Spleen (tissue), 11 donors: ENCODE measurements around the gene CCDC188. TPM values are rescaled to one million over a fixed set of nuclear protein-coding genes. Genes with fewer than 3 reads are reported as not detected.

Experiments
- DNase-seq: peaks from one replicate; pipeline ENCODE4 v3.0.0-alpha.2; 2020
- H3K27ac ChIP-seq, 8 donors: fragments of 200-600 bp; sonication (generic) in 7 of 8; 1 replicate in 4 of 8; 2 replicates in 4 of 8; pipeline versions ENCODE4 v1.5.0 to v1.8.0; 2016 to 2021; ENCODE audit warnings: inconsistent platforms in 4 of 8, mild to moderate bottlenecking in 4 of 8, moderate library complexity in 1 of 8
- H3K27me3 ChIP-seq, 7 donors: fragments of 200-600 bp; sonication (generic) in 6 of 7; replicated peaks in 1 of 7; 1 replicate in 4 of 7; 2 replicates in 3 of 7; pipeline versions ENCODE4 v1.5.0 to v1.8.0; 2016 to 2021; ENCODE audit warnings: inconsistent platforms in 3 of 7, mild to moderate bottlenecking in 1 of 7
- H3K36me3 ChIP-seq, 6 donors: fragments of 200-600 bp; sonication (generic) in 5 of 6; 1 replicate in 4 of 6; 2 replicates in 2 of 6; pipeline versions ENCODE4 v1.5.0 to v1.8.0; 2016 to 2021; ENCODE audit warnings: inconsistent platforms in 2 of 6
- H3K4me1 ChIP-seq, 6 donors: fragments of 200-600 bp; sonication (generic) in 5 of 6; 1 replicate in 3 of 6; 2 replicates in 3 of 6; pipeline versions ENCODE4 v1.5.0 to v1.8.0; 2016 to 2021; ENCODE audit warnings: inconsistent platforms in 3 of 6
- H3K4me3 ChIP-seq, 8 donors: fragments of 200-600 bp; sonication (generic) in 7 of 8; 1 replicate in 4 of 8; 2 replicates in 4 of 8; pipeline versions ENCODE4 v1.5.0 to v1.8.0; 2016 to 2021; ENCODE audit warnings: inconsistent platforms in 4 of 8, mild to moderate bottlenecking in 4 of 8, moderate library complexity in 2 of 8
- H3K9me3 ChIP-seq, 8 donors: fragments of 200-600 bp; sonication (generic) in 7 of 8; 1 replicate in 4 of 8; 2 replicates in 4 of 8; pipeline versions ENCODE4 v1.5.0 to v1.8.0; 2016 to 2021; ENCODE audit warnings: inconsistent platforms in 4 of 8
- POLR2A ChIP-seq, 3 donors: fragments of 450-650 bp; IDR thresholded peaks; one replicate each; pipeline ENCODE4 v1.5.1; 2017; ENCODE audit warnings: antibody characterized with exemption in 3 of 3, mild to moderate bottlenecking in 1 of 3
- POLR2AphosphoS5 ChIP-seq, 3 donors: sonication (generic); formaldehyde crosslinking; IDR thresholded peaks; one replicate each; pipeline ENCODE4 v1.5.1; 2017; ENCODE audit warnings: antibody characterized with exemption in 3 of 3
- WGBS, 5 donors: extraction: QIAGEN DNeasy Blood & Tissue Kit in 3 of 5; methylation state at CpG; one replicate each; pipeline versions ENCODE4 v1.1.5 to v1.1.7; 2013 to 2018; 5-methylcytosine and 5-hydroxymethylcytosine counted together
- intact Hi-C: fragments of 100-400 bp; cut with DNase I; formaldehyde crosslinking; loops from one replicate; pipeline ENCODE4 v1.15.0; 2023; ENCODE audit warnings: low total_unique reads
- polyA plus RNA-seq, 3 donors: library from polyadenylated mRNA; stranded (reverse); fragments of 200-250 nt; gene quantifications; one replicate each; pipeline ENCODE4 v1.2.1, GENCODE V29; 2013
- total RNA-seq, 7 donors: library from RNA; depleted of rRNA in 3 of 7; stranded (reverse); fragments of >200 nt in 3 of 7; fragmentation: NEBNext Ultra II Directional in 4 of 7; extraction: Animal tissue kit (Norgen Biotek cat#: 25700) in 4 of 7; gene quantifications; one replicate each; pipeline versions ENCODE4 v1.1.0 to v1.2.1, GENCODE V29; 2016 to 2021
- TF ChIP-seq, protein P1 (sequence below), 11 experiments: fragments of 200-600 bp in 7 of 11; fragments of 450-650 bp in 4 of 11; sonication (generic) in 4 of 11; IDR thresholded peaks in 8 of 11; conservative IDR thresholded peaks in 3 of 11; 1 replicate in 7 of 11; 2 replicates in 4 of 11; pipeline versions ENCODE4 v1.4.0 to v1.8.0; 2016 to 2021; ENCODE audit warnings: antibody characterized with exemption in 11 of 11, inconsistent platforms in 4 of 11, mild to moderate bottlenecking in 1 of 11
- donor health status: healthy with polysubstance abuse.
- donor health status: DM: no; HTN: no; CAD: no; lungs with moderate emphysema.
- donor health status: DM: no; HTN: no; CAD: no.
- donor health status: Bipolar disorder and iron deficiency.
- donor health status: healthy.
- donor health status: DM: no; HTN: no; CAD: no.
- donor health status: DM: yes; HTN: yes; CAD: no.

CCDC188 gene
- total and polyA plus RNA-seq, 10 donors: 0.29 to 7.6 (median 1.8) TPM; not detected in 1

DNA sequence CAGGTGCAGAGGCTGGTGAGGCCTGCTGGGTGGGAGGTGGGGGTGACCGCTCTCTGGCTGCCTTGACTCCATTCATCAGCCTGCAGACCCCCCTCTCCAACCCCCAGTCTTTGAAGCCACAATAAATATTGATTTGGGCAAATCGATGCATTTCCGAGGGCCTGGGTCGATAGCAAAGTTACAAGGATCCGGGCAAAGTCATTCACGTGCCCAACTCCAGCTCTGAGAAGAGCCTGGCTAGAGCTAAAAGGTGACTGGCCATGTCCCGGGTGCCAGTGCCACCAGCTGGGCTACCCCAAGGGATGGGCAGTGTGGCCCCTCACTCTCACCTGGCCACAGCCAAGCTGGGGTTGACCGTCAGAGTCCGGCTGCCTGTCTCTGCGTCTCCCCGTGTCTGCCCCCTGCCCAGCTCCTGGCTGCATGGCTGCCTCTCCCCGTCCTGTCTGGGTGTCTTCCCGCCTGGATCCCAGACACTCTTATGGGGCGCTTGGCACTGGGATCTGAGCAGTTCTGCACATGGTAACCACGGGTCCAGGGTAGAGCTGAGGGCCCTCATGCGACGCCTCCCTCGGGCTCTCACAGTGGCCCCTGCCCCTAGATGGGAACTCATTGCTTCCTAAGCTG, 46.7 kb upstream of the CCDC188 start:
- TF ChIP-seq POLR2A (IDR thresholded peaks at IDR 0.05) (no peak), POLR2AphosphoS5 (IDR thresholded peaks at IDR 0.05) (no peak)
- TF ChIP-seq, protein P1, sequence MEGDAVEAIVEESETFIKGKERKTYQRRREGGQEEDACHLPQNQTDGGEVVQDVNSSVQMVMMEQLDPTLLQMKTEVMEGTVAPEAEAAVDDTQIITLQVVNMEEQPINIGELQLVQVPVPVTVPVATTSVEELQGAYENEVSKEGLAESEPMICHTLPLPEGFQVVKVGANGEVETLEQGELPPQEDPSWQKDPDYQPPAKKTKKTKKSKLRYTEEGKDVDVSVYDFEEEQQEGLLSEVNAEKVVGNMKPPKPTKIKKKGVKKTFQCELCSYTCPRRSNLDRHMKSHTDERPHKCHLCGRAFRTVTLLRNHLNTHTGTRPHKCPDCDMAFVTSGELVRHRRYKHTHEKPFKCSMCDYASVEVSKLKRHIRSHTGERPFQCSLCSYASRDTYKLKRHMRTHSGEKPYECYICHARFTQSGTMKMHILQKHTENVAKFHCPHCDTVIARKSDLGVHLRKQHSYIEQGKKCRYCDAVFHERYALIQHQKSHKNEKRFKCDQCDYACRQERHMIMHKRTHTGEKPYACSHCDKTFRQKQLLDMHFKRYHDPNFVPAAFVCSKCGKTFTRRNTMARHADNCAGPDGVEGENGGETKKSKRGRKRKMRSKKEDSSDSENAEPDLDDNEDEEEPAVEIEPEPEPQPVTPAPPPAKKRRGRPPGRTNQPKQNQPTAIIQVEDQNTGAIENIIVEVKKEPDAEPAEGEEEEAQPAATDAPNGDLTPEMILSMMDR (IDR thresholded peaks at IDR 0.05 in 8 of 11, conservative IDR thresholded peaks at IDR 0.05 in 3 of 11): no peak
- no peak for DNase-seq
- Histone ChIP-seq H3K36me3 (no peaks in the 10 kb centered on the region), H3K4me1 (peaks cover 0 to 10% (median 7%) of the 10 kb centered on the region in 6 donors), H3K27ac (no peak overlapping the region), H3K4me3 (no peak overlapping the region), H3K9me3 (no peaks in the 10 kb centered on the region), H3K27me3 (no peaks in the 10 kb centered on the region)
- 82 to 94% (median 85%) methylated on average over 18 of the region's 18 CpGs for WGBS, 5 donors
- intact Hi-C loops: no loop called here

DNA sequence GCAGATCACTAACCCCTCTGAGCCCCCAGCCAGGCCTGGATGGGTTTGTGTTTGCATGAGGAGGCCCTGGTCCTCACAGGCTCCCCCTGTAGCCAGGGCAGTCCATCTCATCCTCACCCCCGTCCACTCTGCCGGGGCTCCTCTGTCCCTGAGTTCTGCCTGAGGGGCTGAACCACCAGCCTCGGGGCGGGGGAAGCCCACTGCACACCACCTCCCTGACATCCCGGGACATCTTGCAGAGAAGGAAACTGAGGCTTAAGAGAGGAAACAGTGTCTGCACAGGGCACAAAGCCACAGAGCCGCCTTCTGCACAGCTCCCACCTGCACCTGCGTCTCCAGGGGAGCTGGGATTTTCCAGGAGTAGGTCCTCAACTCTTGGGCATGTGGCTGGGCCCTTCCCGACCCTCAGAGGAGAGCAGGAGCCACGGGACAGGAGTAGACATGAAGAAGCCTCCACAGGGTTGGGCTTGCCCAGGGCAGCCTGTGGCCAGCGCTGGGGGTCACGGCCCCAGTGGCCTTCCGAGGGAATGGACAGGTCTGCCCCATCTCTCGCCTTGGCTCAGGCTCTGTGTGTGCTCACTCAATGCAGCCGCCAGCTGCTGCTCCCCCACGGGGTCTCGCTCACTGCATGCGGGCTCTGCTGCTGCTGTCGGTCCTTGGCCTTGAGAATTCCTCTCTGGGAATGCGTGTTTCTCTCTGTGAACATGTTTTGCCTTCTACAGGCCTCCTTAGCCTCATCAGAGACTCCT, 45.4 kb upstream of the CCDC188 start:
- DNase-seq: no peak
- no peak for TF ChIP-seq POLR2A (IDR thresholded peaks at IDR 0.05)
- TF ChIP-seq POLR2AphosphoS5 (IDR thresholded peaks at IDR 0.05): no peak
- TF ChIP-seq, protein P1 (IDR thresholded peaks at IDR 0.05 in 8 of 11, conservative IDR thresholded peaks at IDR 0.05 in 3 of 11): no peak
- peaks cover 0 to 5% (median 0%) of the 10 kb centered on the region in 6 donors for H3K4me1 ChIP-seq
- H3K27ac ChIP-seq: no peak overlapping the region
- H3K27me3 ChIP-seq: no peaks in the 10 kb centered on the region
- no peaks in the 10 kb centered on the region for H3K36me3 ChIP-seq
- intact Hi-C loops: no loop called here
- whole genome bisulfite sequencing, 5 donors: 79 to 88% (median 84%) methylated on average over 14 to 19 of the region's 19 CpGs
- H3K9me3 ChIP-seq: no peaks in the 10 kb centered on the region
- no peak overlapping the region for H3K4me3 ChIP-seq

GRCh38 chr22:20194681-20195593, 44.1 kb upstream of the CCDC188 start:
- no peaks in the 10 kb centered on the region for H3K9me3 ChIP-seq
- intact Hi-C loops: no loop called here
- no peaks in the 10 kb centered on the region for H3K4me1 ChIP-seq
- TF ChIP-seq POLR2AphosphoS5 (IDR thresholded peaks at IDR 0.05): no peak
- no peak for TF ChIP-seq POLR2A (IDR thresholded peaks at IDR 0.05)
- TF ChIP-seq, protein P1 (IDR thresholded peaks at IDR 0.05 in 8 of 11, conservative IDR thresholded peaks at IDR 0.05 in 3 of 11): no peak
- no peak for DNase-seq
- H3K27ac ChIP-seq: no peak overlapping the region
- WGBS, 5 donors: 55 to 69% (median 65%) methylated on average over 9 to 15 of the region's 15 CpGs
- no peaks in the 10 kb centered on the region for H3K27me3 ChIP-seq
- H3K4me3 ChIP-seq: no peak overlapping the region
- H3K36me3 ChIP-seq: no peaks in the 10 kb centered on the region
